DMS 273 treated with DMSO at 0.1 percent for 48 hours (cell line): ENCODE results near the gene CHN2.
"Not testable (repeated sequence)": the region's sequence is repeated elsewhere in the genome, so short reads cannot be mapped to it uniquely, and the experiment has no call there.

Experiments used
- DNase-seq: peaks from one replicate; lab custom pipeline; 2025; lab: John Stamatoyannopoulos, UW

CHN2 gene

GRCh38 chr7:29256693-29257002 is 62.1 kb downstream of the CHN2 start:
- DNase-seq, result no peak

- no peak for DNase-seq
Measured at GRCh38 chr7:29258951-29259350, 64.4 kb downstream of the CHN2 start.

- no peak for DNase-seq
Measured at GRCh38 chr7:29262191-29262917, 67.8 kb downstream of the CHN2 start.

- DNase-seq, result not testable (repeated sequence)
Measured at GRCh38 chr7:29263601-29264207, 69.1 kb downstream of the CHN2 start.

- no peak for DNase-seq
Measured at GRCh38 chr7:29265208-29265923, 70.8 kb downstream of the CHN2 start.

- no peak for DNase-seq
Measured at GRCh38 chr7:29269935-29270334, 75.4 kb downstream of the CHN2 start.

GRCh38 chr7:29270594-29271318 is 76.2 kb downstream of the CHN2 start:
- no peak for DNase-seq

- no peak for DNase-seq
Measured at GRCh38 chr7:29271319-29271658, 76.7 kb downstream of the CHN2 start.

- no peak for DNase-seq
Measured at GRCh38 chr7:29272057-29272456, 77.5 kb downstream of the CHN2 start.

GRCh38 chr7:29274146-29275017 is 79.8 kb downstream of the CHN2 start:
- DNase-seq, result peak; percentile 31

GRCh38 chr7:29275018-29275318 is 80.4 kb downstream of the CHN2 start:
- DNase-seq, result no peak

GRCh38 chr7:29275493-29275892 is 80.9 kb downstream of the CHN2 start:
- no peak for DNase-seq

- DNase-seq, result no peak
Measured at GRCh38 chr7:29276199-29276598, 81.6 kb downstream of the CHN2 start.

- DNase-seq, result no peak
Measured at GRCh38 chr7:29276806-29277205, 82.2 kb downstream of the CHN2 start.

GRCh38 chr7:29277436-29278215 is 83.1 kb downstream of the CHN2 start:
- DNase-seq, result no peak

- peak; percentile 96 for DNase-seq
Measured at GRCh38 chr7:29278337-29279069, 83.9 kb downstream of the CHN2 start.

GRCh38 chr7:29281782-29282541 is 87.4 kb downstream of the CHN2 start:
- DNase-seq, result peak; percentile 99

GRCh38 chr7:29282819-29283414 is 88.3 kb downstream of the CHN2 start:
- DNase-seq, result no peak

GRCh38 chr7:29284696-29285443 is 90.3 kb downstream of the CHN2 start:
- DNase-seq, result peak; percentile 44
